ENCODE data around the gene HMBS.

The HMBS gene

GRCh38 chr11:119108857-119109221, 24.2 kb downstream of the HMBS start:
- Histone ChIP-seq H3K4me3 (ENCODE audit: low read length) (peak overlapping the region; percentile 89), H3K9ac (ENCODE audit: low read length) (no peak overlapping the region), H3K27me3 (ENCODE audit: control insufficient read depth, insufficient read depth, low read length) (no peaks in the 10 kb centered on the region), H3K4me1 (ENCODE audit: control insufficient read depth, insufficient read depth, low read length) (peaks cover 14% of the 10 kb centered on the region), H3K27ac (ENCODE audit: low read depth, low read length) (no peak overlapping the region), H3K36me3 (ENCODE audit: control insufficient read depth, insufficient read depth, low read length) (peaks cover 21% of the 10 kb centered on the region)

GRCh38 chr11:119109843-119110242, 25.2 kb downstream of the HMBS start:
- Histone ChIP-seq H3K9ac (ENCODE audit: low read length) (no peak overlapping the region), H3K4me3 (ENCODE audit: low read length) (no peak overlapping the region), H3K36me3 (ENCODE audit: control insufficient read depth, insufficient read depth, low read length) (peaks cover 26% of the 10 kb centered on the region), H3K4me1 (ENCODE audit: control insufficient read depth, insufficient read depth, low read length) (peaks cover 14% of the 10 kb centered on the region), H3K27ac (ENCODE audit: low read depth, low read length) (no peak overlapping the region), H3K27me3 (ENCODE audit: control insufficient read depth, insufficient read depth, low read length) (no peaks in the 10 kb centered on the region)

- Histone ChIP-seq H3K27ac (ENCODE audit: low read depth, low read length) (no peak overlapping the region), H3K4me1 (ENCODE audit: control insufficient read depth, insufficient read depth, low read length) (peaks cover 14% of the 10 kb centered on the region), H3K27me3 (ENCODE audit: control insufficient read depth, insufficient read depth, low read length) (no peaks in the 10 kb centered on the region), H3K4me3 (ENCODE audit: low read length) (no peak overlapping the region), H3K9ac (ENCODE audit: low read length) (no peak overlapping the region), H3K36me3 (ENCODE audit: control insufficient read depth, insufficient read depth, low read length) (peaks cover 26% of the 10 kb centered on the region)
Measured at GRCh38 chr11:119110439-119110838, 25.8 kb downstream of the HMBS start.

DNA sequence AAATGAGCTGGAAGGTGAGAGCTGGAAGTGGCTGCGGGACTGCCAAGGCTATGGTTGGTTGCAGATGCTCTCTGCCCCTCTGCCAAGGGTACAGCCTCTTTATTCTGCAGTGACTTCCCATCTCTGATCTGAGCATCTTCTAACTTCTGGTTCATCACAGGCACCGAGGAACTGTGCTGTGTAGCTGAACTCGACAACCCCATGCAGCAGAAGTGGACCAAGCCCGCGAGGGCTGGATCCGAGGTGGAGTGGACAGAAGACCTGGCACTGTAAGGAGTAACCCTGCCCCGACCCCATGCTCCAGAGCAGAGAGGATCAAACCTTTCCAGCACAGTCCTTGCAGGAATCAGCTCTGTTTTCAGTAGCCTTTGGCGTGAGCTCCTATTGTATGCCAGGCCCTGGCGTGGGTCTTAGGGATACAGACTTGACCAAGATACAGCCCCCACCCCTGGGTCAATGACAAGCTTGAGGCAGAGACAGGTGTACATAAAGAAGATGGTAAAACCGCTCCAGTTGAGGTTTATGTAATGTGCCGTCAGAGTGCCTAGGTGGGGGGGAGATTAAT, 26.8 kb downstream of the HMBS start:
- peaks cover 9% of the 10 kb centered on the region for H3K4me1 ChIP-seq (ENCODE audit: control insufficient read depth, insufficient read depth, low read length)
- H3K36me3 ChIP-seq (ENCODE audit: control insufficient read depth, insufficient read depth, low read length) = peaks cover 30% of the 10 kb centered on the region

DNA sequence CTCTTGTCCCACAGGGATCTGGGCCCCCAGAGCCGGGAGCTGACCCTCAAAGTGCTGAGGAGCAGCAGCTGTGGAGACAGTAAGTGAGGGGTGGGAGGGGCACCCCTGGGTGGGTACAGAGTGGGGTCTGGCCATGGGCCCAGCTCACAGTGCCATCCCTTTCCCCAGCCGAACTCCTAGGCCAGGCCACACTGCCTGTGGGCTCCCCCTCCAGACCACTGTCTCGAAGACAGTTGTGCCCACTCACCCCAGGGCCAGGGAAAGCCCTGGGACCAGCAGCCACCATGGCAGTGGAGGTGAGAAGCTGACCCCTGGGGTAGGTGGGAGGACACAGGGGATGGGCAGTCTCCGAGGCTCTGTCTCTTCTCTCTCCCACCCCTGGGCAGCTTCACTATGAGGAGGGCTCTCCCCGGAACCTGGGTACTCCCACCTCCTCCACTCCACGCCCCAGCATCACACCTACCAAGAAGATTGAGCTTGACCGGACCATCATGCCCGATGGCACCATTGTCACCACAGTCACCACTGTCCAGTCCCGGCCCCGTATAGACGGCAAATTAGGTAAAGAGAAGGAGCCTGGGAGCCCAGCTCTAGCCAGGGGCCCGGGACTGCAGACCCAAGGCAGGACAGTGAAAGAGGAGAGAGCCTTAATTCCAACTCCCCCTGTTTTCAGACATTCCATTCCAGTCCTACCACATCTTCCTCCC, 27.8 kb downstream of the HMBS start:
- H3K36me3 ChIP-seq (ENCODE audit: control insufficient read depth, insufficient read depth, low read length) = peaks cover 31% of the 10 kb centered on the region
- peaks cover 6% of the 10 kb centered on the region for H3K4me1 ChIP-seq (ENCODE audit: control insufficient read depth, insufficient read depth, low read length)
- H3K4me3 ChIP-seq (ENCODE audit: low read length) = no peak overlapping the region
- H3K9ac ChIP-seq (ENCODE audit: low read length) = no peak overlapping the region
- H3K27ac ChIP-seq (ENCODE audit: low read depth, low read length) = no peak overlapping the region
- no peaks in the 10 kb centered on the region for H3K27me3 ChIP-seq (ENCODE audit: control insufficient read depth, insufficient read depth, low read length)

More for the DNA sequence above, 26.8 kb downstream of the HMBS start:
- Histone ChIP-seq H3K4me3 (ENCODE audit: low read length) (no peak overlapping the region), H3K9ac (ENCODE audit: low read length) (no peak overlapping the region), H3K27ac (ENCODE audit: low read depth, low read length) (no peak overlapping the region), H3K27me3 (ENCODE audit: control insufficient read depth, insufficient read depth, low read length) (no peaks in the 10 kb centered on the region)

- Histone ChIP-seq H3K36me3 (ENCODE audit: control insufficient read depth, insufficient read depth, low read length) (peaks cover 31% of the 10 kb centered on the region), H3K27ac (ENCODE audit: low read depth, low read length) (no peak overlapping the region), H3K4me1 (ENCODE audit: control insufficient read depth, insufficient read depth, low read length) (peaks cover 2% of the 10 kb centered on the region), H3K4me3 (ENCODE audit: low read length) (no peak overlapping the region), H3K27me3 (ENCODE audit: control insufficient read depth, insufficient read depth, low read length) (no peaks in the 10 kb centered on the region), H3K9ac (ENCODE audit: low read length) (no peak overlapping the region)
Measured at GRCh38 chr11:119113716-119114115, 29.0 kb downstream of the HMBS start.

DNA sequence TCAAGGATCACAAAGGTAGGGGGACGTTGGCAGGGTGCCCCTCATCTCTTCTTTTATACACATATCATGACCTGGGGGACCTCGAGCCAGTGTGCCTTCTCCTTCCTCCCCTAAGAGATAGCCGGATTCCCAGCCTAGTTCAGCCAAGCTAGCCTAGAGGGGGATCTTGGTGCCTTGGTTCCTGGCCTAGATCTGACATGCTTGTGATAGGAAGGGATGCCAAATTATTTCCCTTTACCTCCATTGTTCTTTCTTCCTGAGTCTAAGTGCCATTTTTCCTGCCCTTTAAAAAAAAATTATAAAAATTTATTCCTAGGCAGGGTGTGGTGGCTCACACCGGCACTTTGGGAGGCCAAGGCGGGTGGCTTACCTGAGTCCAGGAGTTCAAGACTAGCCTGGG, 29.7 kb downstream of the HMBS start:
- Histone ChIP-seq H3K4me3 (ENCODE audit: low read length) (no peak overlapping the region), H3K4me1 (ENCODE audit: control insufficient read depth, insufficient read depth, low read length) (no peaks in the 10 kb centered on the region), H3K36me3 (ENCODE audit: control insufficient read depth, insufficient read depth, low read length) (peaks cover 31% of the 10 kb centered on the region), H3K9ac (ENCODE audit: low read length) (no peak overlapping the region), H3K27ac (ENCODE audit: low read depth, low read length) (no peak overlapping the region), H3K27me3 (ENCODE audit: control insufficient read depth, insufficient read depth, low read length) (no peaks in the 10 kb centered on the region)

DNA sequence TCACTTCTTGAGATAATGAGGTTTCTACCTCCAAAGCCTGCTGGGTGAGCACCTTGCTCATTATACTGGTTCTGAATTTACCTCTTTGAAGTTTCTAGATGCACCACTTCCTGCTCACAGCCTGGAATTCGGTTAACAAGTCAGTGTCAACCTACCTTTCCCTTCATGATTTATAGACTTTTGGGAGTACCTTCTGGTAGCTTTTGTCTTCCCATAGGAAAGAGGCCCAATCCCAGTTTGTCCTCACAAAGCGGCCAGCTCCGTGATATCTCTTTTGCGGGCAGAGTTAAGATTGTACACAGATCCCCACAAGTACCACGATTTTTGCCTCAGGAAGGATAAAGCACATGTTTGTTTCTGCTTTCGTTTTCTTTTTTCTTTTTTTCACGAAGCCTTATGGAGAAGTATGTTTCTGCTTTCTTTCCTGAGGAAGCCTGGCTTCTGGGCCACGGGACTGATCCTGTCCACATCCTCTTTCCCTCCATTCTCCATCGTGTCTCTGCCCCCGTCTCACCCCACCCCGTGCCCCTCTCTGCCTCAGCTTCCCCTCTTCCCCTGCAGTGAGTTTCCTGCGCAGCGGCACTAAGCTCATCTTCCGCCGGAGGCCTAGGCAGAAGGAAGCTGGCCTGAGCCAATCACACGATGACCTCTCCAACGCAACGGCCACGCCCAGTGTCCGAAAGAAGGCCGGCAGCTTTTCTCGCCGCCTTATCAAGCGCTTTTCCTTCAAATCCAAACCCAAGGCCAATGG, 31.0 kb downstream of the HMBS start:
- no peak overlapping the region for H3K9ac ChIP-seq (ENCODE audit: low read length)
- H3K36me3 ChIP-seq (ENCODE audit: control insufficient read depth, insufficient read depth, low read length) = peaks cover 31% of the 10 kb centered on the region
- no peaks in the 10 kb centered on the region for H3K27me3 ChIP-seq (ENCODE audit: control insufficient read depth, insufficient read depth, low read length)
- H3K4me1 ChIP-seq (ENCODE audit: control insufficient read depth, insufficient read depth, low read length) = peaks cover 3% of the 10 kb centered on the region
- no peak overlapping the region for H3K4me3 ChIP-seq (ENCODE audit: low read length)
- H3K27ac ChIP-seq (ENCODE audit: low read depth, low read length) = no peak overlapping the region

GRCh38 chr11:119116235-119116594, 31.5 kb downstream of the HMBS start:
- Histone ChIP-seq H3K27me3 (ENCODE audit: control insufficient read depth, insufficient read depth, low read length) (no peaks in the 10 kb centered on the region), H3K27ac (ENCODE audit: low read depth, low read length) (no peak overlapping the region), H3K4me1 (ENCODE audit: control insufficient read depth, insufficient read depth, low read length) (peaks cover 6% of the 10 kb centered on the region), H3K4me3 (ENCODE audit: low read length) (no peak overlapping the region), H3K9ac (ENCODE audit: low read length) (no peak overlapping the region), H3K36me3 (ENCODE audit: control insufficient read depth, insufficient read depth, low read length) (peaks cover 26% of the 10 kb centered on the region)

GRCh38 chr11:119116601-119117000, 31.9 kb downstream of the HMBS start:
- Histone ChIP-seq H3K27ac (ENCODE audit: low read depth, low read length) (no peak overlapping the region), H3K36me3 (ENCODE audit: control insufficient read depth, insufficient read depth, low read length) (peaks cover 22% of the 10 kb centered on the region), H3K27me3 (ENCODE audit: control insufficient read depth, insufficient read depth, low read length) (no peaks in the 10 kb centered on the region), H3K4me3 (ENCODE audit: low read length) (no peak overlapping the region), H3K4me1 (ENCODE audit: control insufficient read depth, insufficient read depth, low read length) (peaks cover 6% of the 10 kb centered on the region), H3K9ac (ENCODE audit: low read length) (no peak overlapping the region)

GRCh38 chr11:119117004-119117706, 32.5 kb downstream of the HMBS start:
- Histone ChIP-seq H3K9ac (ENCODE audit: low read length) (no peak overlapping the region), H3K27me3 (ENCODE audit: control insufficient read depth, insufficient read depth, low read length) (no peaks in the 10 kb centered on the region), H3K4me1 (ENCODE audit: control insufficient read depth, insufficient read depth, low read length) (peaks cover 8% of the 10 kb centered on the region), H3K36me3 (ENCODE audit: control insufficient read depth, insufficient read depth, low read length) (peaks cover 21% of the 10 kb centered on the region), H3K27ac (ENCODE audit: low read depth, low read length) (no peak overlapping the region), H3K4me3 (ENCODE audit: low read length) (no peak overlapping the region)

DNA sequence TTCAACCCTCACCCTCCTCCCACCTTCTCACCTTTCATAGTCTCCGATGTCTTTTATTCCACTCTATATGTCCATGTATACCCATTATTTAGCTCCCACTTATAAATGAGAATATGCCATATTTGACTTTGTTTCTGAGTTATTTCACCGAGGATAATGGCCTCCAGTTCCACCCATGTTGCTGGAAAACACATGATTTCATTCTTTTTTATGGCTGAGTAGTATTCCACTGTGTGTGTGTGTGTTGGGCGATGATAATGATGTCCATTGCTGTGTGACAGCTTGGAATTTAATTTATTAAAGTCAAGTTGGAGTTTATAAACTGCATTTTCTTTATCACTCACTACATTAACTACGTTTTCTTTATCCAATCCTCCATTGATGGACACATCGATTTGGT, 33.5 kb downstream of the HMBS start:
- Histone ChIP-seq H3K27ac (ENCODE audit: low read depth, low read length) (no peak overlapping the region), H3K9ac (ENCODE audit: low read length) (no peak overlapping the region), H3K4me1 (ENCODE audit: control insufficient read depth, insufficient read depth, low read length) (peaks cover 11% of the 10 kb centered on the region), H3K27me3 (ENCODE audit: control insufficient read depth, insufficient read depth, low read length) (no peaks in the 10 kb centered on the region), H3K36me3 (ENCODE audit: control insufficient read depth, insufficient read depth, low read length) (peaks cover 16% of the 10 kb centered on the region), H3K4me3 (ENCODE audit: low read length) (no peak overlapping the region)
